ENCODE measurements around the gene MS4A2.
"Not testable (repeated sequence)": the region's sequence is repeated elsewhere in the genome, so short reads cannot be mapped to it uniquely, and the experiment has no call there.

MS4A2 gene

GRCh38 chr11:60084631-60085273 lies 3.7 kb upstream of the MS4A2 start:
- no peak for TF ChIP-seq ZNF274 (IDR thresholded peaks at IDR 0.05; ENCODE audit: low read depth, low read length)
- no peak overlapping the region for H3K4me3 ChIP-seq (ENCODE audit: low read length)

- H3K4me3 ChIP-seq (ENCODE audit: low read length): no peak overlapping the region
- TF ChIP-seq ZNF274 (IDR thresholded peaks at IDR 0.05; ENCODE audit: low read depth, low read length): no peak
These were observed 2.6 kb upstream of the MS4A2 start for GRCh38 chr11:60085909-60086308.

DNA sequence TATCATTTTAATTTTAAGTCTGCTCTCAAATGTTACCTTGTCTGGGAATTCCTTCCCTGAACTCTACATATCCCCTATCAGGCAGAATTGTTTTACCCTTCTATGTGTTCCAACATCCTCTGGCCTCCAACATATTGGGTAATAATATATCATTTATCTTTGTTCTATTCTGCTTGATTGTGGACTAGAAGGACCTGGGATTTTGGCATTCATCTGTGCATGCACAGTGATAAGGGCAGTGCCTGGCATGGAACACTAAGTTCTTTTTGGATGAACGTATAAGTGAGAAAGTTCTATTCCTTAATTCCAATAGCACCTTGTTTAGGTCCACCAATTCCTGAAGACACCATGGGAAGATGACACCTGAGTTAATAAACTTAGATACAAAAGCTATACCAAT lies 1.2 kb upstream of the MS4A2 start:
- H3K4me3 ChIP-seq (ENCODE audit: low read length): no peak overlapping the region
- no peak for TF ChIP-seq ZNF274 (IDR thresholded peaks at IDR 0.05; ENCODE audit: low read depth, low read length)

GRCh38 chr11:60095477-60096120 lies 7.1 kb downstream of the MS4A2 start:
- no peak overlapping the region for H3K4me3 ChIP-seq (ENCODE audit: low read length)
- no peak for TF ChIP-seq ZNF274 (IDR thresholded peaks at IDR 0.05; ENCODE audit: low read depth, low read length)

DNA sequence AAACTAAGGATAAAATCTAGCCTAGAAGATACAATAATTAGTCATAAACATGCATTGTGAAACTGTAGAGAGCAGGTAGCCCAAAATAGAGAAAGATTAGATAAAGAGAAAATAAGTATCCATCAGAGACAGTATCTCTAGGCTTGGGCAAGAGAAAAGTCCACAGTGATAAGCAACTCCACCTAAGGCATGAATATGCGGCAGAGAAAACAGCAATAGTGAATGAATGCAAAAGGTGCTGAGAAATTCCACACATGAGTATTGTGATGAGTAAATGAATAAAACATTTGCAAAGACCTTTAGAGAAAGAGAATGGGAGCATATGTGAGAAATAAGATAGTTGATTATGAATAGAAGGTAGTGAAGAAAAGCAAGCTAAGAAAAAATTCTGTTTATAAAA lies 8.7 kb downstream of the MS4A2 start:
- no peak overlapping the region for H3K4me3 ChIP-seq (ENCODE audit: low read length)
- no peak for TF ChIP-seq ZNF274 (IDR thresholded peaks at IDR 0.05; ENCODE audit: low read depth, low read length)

DNA sequence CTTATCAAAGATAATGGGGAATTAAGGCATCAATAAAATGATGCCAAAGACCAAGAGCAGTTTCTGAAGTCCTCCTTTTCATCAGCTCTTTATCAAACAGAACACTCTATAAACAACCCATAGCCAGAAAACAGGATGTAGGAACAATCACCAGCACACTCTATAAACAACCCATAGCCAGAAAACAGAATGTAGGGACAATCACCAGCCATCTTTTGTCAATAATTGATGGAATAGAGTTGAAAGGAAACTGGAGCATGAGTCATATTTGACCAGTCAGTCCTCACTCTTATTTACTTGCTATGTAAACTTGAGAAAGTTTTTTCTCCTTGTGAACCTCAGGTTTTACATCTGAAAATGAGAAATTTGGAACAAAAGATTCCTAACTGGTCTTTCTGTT lies 10.0 kb downstream of the MS4A2 start:
- TF ChIP-seq ZNF274 (IDR thresholded peaks at IDR 0.05; ENCODE audit: low read depth, low read length): no peak
- H3K4me3 ChIP-seq (ENCODE audit: low read length): no peak overlapping the region

DNA sequence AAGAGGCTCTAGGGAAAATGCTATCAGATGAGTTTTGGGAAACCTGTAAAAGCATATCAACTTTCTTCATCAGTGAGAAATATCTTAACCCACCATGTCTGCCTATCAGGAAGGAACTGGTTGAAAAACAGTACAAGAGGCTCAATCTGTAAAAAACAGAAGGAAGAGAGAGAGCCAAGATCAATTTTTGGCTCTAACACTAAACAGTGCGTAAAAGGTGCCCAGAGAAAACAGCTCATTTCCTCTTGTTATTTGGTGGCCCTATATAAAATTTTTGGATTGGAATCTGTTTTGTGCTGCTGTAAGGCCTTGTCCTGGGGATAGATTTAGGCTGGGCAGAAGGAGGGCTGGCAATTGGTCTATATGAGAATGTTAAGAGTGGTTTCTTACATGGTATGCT lies 12.1 kb downstream of the MS4A2 start:
- H3K4me3 ChIP-seq (ENCODE audit: low read length): no peak overlapping the region
- no peak for TF ChIP-seq ZNF274 (IDR thresholded peaks at IDR 0.05; ENCODE audit: low read depth, low read length)

- H3K4me3 ChIP-seq (ENCODE audit: low read length): not testable (repeated sequence)
These were observed 12.9 kb downstream of the MS4A2 start for GRCh38 chr11:60101368-60101767.

DNA sequence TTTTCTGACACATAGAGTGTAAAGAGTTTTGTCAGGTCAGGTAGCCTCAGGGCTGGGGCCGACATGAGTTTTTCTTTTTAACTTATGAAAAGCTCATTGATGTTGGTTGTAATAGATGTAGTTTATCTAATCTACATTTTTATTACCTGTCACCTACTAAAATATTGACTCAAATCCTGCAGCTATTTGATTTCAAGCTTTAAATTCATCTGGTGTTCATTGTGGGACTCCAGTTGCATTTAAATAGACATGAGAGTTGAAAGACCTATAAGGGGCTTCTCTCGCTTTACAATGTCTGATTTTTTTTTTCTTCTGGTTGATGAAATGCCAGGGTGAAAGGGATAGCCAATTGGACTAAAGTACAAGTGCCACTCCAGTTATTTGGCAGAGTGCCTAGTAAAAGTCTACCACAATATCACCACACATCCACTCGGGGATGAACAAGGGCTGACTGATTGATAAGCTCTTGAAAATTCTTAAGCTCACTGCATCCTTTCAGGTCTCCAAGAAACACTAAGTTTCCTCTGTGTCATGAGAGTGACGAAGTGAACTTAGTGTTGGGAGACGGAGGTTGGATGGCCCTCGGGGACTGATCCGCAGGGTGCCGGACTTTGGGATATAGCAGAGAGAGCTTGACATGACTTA lies 16.1 kb downstream of the MS4A2 start:
- not testable (repeated sequence) for H3K4me3 ChIP-seq (ENCODE audit: low read length)

DNA sequence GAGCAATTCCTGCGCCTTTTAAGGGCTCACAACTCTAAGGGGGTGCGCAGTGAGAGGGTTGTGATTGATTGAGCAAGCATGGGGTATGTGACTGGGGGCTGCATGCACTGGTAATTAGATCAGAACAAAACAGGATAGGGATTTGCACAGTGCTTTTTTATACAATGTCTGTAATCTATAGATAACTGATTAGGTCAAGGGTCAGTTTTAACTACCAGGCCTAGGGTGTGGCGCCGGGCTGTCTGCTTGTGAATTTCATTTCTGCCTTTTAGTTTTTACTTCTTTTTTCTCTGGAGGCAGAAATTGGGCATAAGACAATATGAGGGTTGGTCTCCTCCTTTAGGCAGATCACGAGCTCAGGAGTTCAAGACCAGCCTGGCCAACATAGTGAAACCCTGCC lies 20.2 kb downstream of the MS4A2 start:
- not testable (repeated sequence) for H3K4me3 ChIP-seq (ENCODE audit: low read length)

- no peak for TF ChIP-seq ZNF274 (IDR thresholded peaks at IDR 0.05; ENCODE audit: low read depth, low read length)
These were observed 23.3 kb downstream of the MS4A2 start for GRCh38 chr11:60111793-60112192.

GRCh38 chr11:60116996-60117790 lies 28.7 kb downstream of the MS4A2 start:
- TF ChIP-seq ZNF274 (IDR thresholded peaks at IDR 0.05; ENCODE audit: low read depth, low read length): no peak

More at GRCh38 chr11:60111793-60112192, 23.3 kb downstream of the MS4A2 start:
- H3K4me3 ChIP-seq (ENCODE audit: low read length): no peak overlapping the region

DNA sequence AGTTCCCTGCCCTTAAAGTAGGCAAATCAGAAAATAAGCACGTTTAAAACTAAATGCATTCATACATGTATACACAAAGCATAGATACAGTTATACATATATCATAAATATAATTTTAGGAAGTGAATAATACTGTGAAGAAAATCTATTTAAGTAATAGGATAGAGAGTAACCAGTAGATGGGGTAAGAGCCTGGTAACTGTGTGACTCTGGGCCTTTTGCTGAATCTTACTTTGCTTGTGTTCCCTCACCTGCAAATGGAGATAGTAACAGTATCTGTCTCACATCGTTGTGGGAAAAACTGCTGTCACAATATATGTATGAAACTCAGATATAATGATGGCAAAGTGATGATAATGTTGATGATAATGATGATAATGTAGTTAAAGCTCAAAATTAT lies 29.9 kb downstream of the MS4A2 start:
- no peak overlapping the region for H3K4me3 ChIP-seq (ENCODE audit: low read length)
- no peak for TF ChIP-seq ZNF274 (IDR thresholded peaks at IDR 0.05; ENCODE audit: low read depth, low read length)

More at GRCh38 chr11:60116996-60117790, 28.7 kb downstream of the MS4A2 start:
- H3K4me3 ChIP-seq (ENCODE audit: low read length): no peak overlapping the region

- H3K4me3 ChIP-seq (ENCODE audit: low read length): no peak overlapping the region
- no peak for TF ChIP-seq ZNF274 (IDR thresholded peaks at IDR 0.05; ENCODE audit: low read depth, low read length)
These were observed 31.2 kb downstream of the MS4A2 start for GRCh38 chr11:60119710-60120109.

DNA sequence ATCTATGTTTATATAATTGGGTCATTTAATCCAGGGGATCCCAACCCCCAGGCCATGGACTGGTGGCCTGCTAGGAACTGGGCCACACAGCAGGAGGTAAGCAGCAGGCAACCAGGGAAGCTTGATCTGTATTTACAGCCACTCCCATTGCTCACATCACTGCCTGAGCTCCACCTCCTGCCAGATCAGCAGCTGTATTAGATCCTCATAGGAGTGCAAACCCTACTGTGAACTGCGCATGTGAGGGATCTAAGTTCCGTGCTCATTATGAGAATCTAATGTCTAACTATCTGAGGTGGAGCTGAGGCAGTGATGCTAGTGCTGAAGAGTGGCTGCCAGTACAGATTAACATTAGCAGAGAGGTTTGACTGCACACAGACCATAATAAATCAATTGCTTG lies 32.8 kb downstream of the MS4A2 start:
- TF ChIP-seq ZNF274 (IDR thresholded peaks at IDR 0.05; ENCODE audit: low read depth, low read length): no peak
- no peak overlapping the region for H3K4me3 ChIP-seq (ENCODE audit: low read length)

Measured in GM08714 (cell line).